ENCODE results near the gene NRSN2. TPM values are rescaled to one million over a fixed set of nuclear protein-coding genes. Genes with fewer than 3 reads are reported as not detected.

Gene NRSN2
- total RNA-seq, 3 donors from 2014 or later, result 9.4 to 22.3 (median 21.8) TPM

GRCh38 chr20:341682-342081 is 5.2 kb upstream of the NRSN2 start:
- Histone ChIP-seq H3K27me3 (no peaks in the 10 kb centered on the region), H3K4me1 (no peaks in the 10 kb centered on the region), H3K4me3 (no peak overlapping the region), H3K9me3 (peaks cover 0 to 5% of the 10 kb centered on the region in 2 donors), H3K36me3 (no peaks in the 10 kb centered on the region), H3K27ac (no peak overlapping the region)
- intact Hi-C loops (cut with DNase I; ENCODE audit: low total_unique reads), result no loop called here
- no peak for DNase-seq (ENCODE audit: low spot score in 2 of 2)
- TF ChIP-seq POLR2A (IDR thresholded peaks at IDR 0.05), result no peak

- intact Hi-C loops (cut with DNase I; ENCODE audit: low total_unique reads), result no loop called here
- no peaks in the 10 kb centered on the region for H3K27me3 ChIP-seq
- no peak overlapping the region for H3K4me3 ChIP-seq
- no peak for DNase-seq (ENCODE audit: low spot score in 2 of 2)
- TF ChIP-seq CTCF (IDR thresholded peaks at IDR 0.05), result no peak
- TF ChIP-seq POLR2A (IDR thresholded peaks at IDR 0.05), result no peak
- TF ChIP-seq POLR2AphosphoS5 (IDR thresholded peaks at IDR 0.05), result no peak
- H3K36me3 ChIP-seq, result no peaks in the 10 kb centered on the region
- H3K9me3 ChIP-seq, result peaks cover 0 to 5% of the 10 kb centered on the region in 2 donors
- H3K27ac ChIP-seq, result no peak overlapping the region
- no peaks in the 10 kb centered on the region for H3K4me1 ChIP-seq
These were observed 3.8 kb upstream of the NRSN2 start for GRCh38 chr20:343107-343506.

- no peaks in the 10 kb centered on the region for H3K27me3 ChIP-seq
- DNase-seq (ENCODE audit: low spot score in 2 of 2), result no peak
- TF ChIP-seq POLR2AphosphoS5 (IDR thresholded peaks at IDR 0.05) (no peak), POLR2A (IDR thresholded peaks at IDR 0.05) (no peak), CTCF (IDR thresholded peaks at IDR 0.05) (no peak)
- H3K27ac ChIP-seq, result peak overlapping the region; percentile 91 to 98
- peaks cover 0 to 5% of the 10 kb centered on the region in 2 donors for H3K9me3 ChIP-seq
- peak overlapping the region; percentile 74 to 95 (median 75) for H3K4me3 ChIP-seq
- no peaks in the 10 kb centered on the region for H3K36me3 ChIP-seq
- intact Hi-C loops (cut with DNase I; ENCODE audit: low total_unique reads), result no loop called here
- H3K4me1 ChIP-seq, result no peaks in the 10 kb centered on the region
These were observed 775 bp upstream of the NRSN2 start for GRCh38 chr20:346033-346639.

- intact Hi-C loops (cut with DNase I; ENCODE audit: low total_unique reads), result no loop called here
These were observed 367 bp downstream of the NRSN2 start for GRCh38 chr20:347317-347639.

GRCh38 chr20:347640-348484 is 951 bp downstream of the NRSN2 start:
- TF ChIP-seq POLR2A (IDR thresholded peaks at IDR 0.05) (peak; percentile 15), POLR2AphosphoS5 (IDR thresholded peaks at IDR 0.05) (peak in 2 of 3 donors; percentile 46 to 47), CTCF (IDR thresholded peaks at IDR 0.05) (no peak)
- Histone ChIP-seq H3K9me3 (no peaks in the 10 kb centered on the region), H3K4me1 (no peaks in the 10 kb centered on the region), H3K27ac (peak overlapping the region; percentile 91 to 98), H3K36me3 (no peaks in the 10 kb centered on the region), H3K4me3 (peak overlapping the region; percentile 74 to 95 (median 75)), H3K27me3 (no peaks in the 10 kb centered on the region)
- peak; percentile 79 to 80 for DNase-seq (ENCODE audit: low spot score in 2 of 2)
- intact Hi-C loops (cut with DNase I; ENCODE audit: low total_unique reads), result no loop called here

More at GRCh38 chr20:347317-347639, 367 bp downstream of the NRSN2 start:
- H3K27me3 ChIP-seq, result no peaks in the 10 kb centered on the region
- H3K4me1 ChIP-seq, result no peaks in the 10 kb centered on the region
- no peaks in the 10 kb centered on the region for H3K9me3 ChIP-seq
- TF ChIP-seq POLR2AphosphoS5 (IDR thresholded peaks at IDR 0.05) (no peak), POLR2A (IDR thresholded peaks at IDR 0.05) (no peak), CTCF (IDR thresholded peaks at IDR 0.05) (no peak)
- no peak for DNase-seq (ENCODE audit: low spot score in 2 of 2)
- H3K4me3 ChIP-seq, result peak overlapping the region; percentile 74 to 95 (median 75)
- H3K27ac ChIP-seq, result peak overlapping the region; percentile 91 to 98
- H3K36me3 ChIP-seq, result no peaks in the 10 kb centered on the region
